Ishikawa (cell line): Measurements from ENCODE around the gene LDHAL6B.

Source experiments
- CEBPB ChIP-seq: IDR thresholded peaks from 2 replicates; pipeline ENCODE4 v1.6.1; 2012
- CREB1 ChIP-seq: IDR thresholded peaks from 2 replicates; pipeline ENCODE4 v1.6.1; 2012; ENCODE audit warnings: low read depth
- EGR1 ChIP-seq: IDR thresholded peaks from 2 replicates; pipeline ENCODE4 v1.6.1; 2012
- EP300 ChIP-seq: IDR thresholded peaks from 2 replicates; pipeline ENCODE4 v1.6.1; 2012; ENCODE audit warnings: borderline replicate concordance
- FOXM1 ChIP-seq: IDR thresholded peaks from 2 replicates; pipeline ENCODE4 v1.6.1; 2012; ENCODE audit warnings: low read depth, borderline replicate concordance
- MAX ChIP-seq: IDR thresholded peaks from 2 replicates; pipeline ENCODE4 v1.6.1; 2012
- NFIC ChIP-seq: IDR thresholded peaks from 2 replicates; pipeline ENCODE4 v1.6.1; 2012
- RAD21 ChIP-seq: IDR thresholded peaks from 2 replicates; pipeline ENCODE4 v1.6.1; 2012; ENCODE audit warnings: low read depth
- REST ChIP-seq: IDR thresholded peaks from 2 replicates; pipeline ENCODE4 v1.6.1; 2012; ENCODE audit warnings: low read depth, mild to moderate bottlenecking
- TAF1 ChIP-seq: IDR thresholded peaks from 2 replicates; pipeline ENCODE4 v1.6.1; 2012; ENCODE audit warnings: low read depth, mild to moderate bottlenecking
- TCF12 ChIP-seq: IDR thresholded peaks from 2 replicates; pipeline ENCODE4 v1.6.1; 2012; ENCODE audit warnings: low read depth
- TEAD4 ChIP-seq: IDR thresholded peaks from 2 replicates; pipeline ENCODE4 v1.6.1; 2012
- USF1 ChIP-seq: IDR thresholded peaks from 2 replicates; pipeline ENCODE4 v1.6.1; 2012
- YY1 ChIP-seq: IDR thresholded peaks from 2 replicates; pipeline ENCODE4 v1.6.1; 2012; ENCODE audit warnings: low read depth
- ZBTB7A ChIP-seq: IDR thresholded peaks from 2 replicates; pipeline ENCODE4 v1.6.1; 2012; ENCODE audit warnings: low read depth

Gene LDHAL6B

GRCh38 chr15:59250249-59250648 lies 43.6 kb downstream of the LDHAL6B start:
- no peak for TF ChIP-seq RAD21
- no peak for TF ChIP-seq ZBTB7A
- TF ChIP-seq REST, result no peak

- TF ChIP-seq MAX, result no peak
- no peak for TF ChIP-seq ZBTB7A
- no peak for TF ChIP-seq USF1
- no peak for TF ChIP-seq CEBPB
- TF ChIP-seq EP300, result no peak
- no peak for TF ChIP-seq CREB1
Measured at GRCh38 chr15:59251001-59251845, 44.6 kb downstream of the LDHAL6B start.

- TF ChIP-seq FOXM1 (no peak), TAF1 (no peak), TCF12 (no peak), YY1 (no peak), CREB1 (no peak), TEAD4 (no peak), EP300 (no peak), ZBTB7A (no peak), RAD21 (no peak), MAX (no peak), EGR1 (no peak), NFIC (no peak), USF1 (no peak)
Measured at GRCh38 chr15:59252137-59252536, 45.5 kb downstream of the LDHAL6B start.

GRCh38 chr15:59255680-59256336 lies 49.2 kb downstream of the LDHAL6B start:
- no peak for TF ChIP-seq CREB1
- no peak for TF ChIP-seq TAF1
- no peak for TF ChIP-seq YY1
- no peak for TF ChIP-seq RAD21
- no peak for TF ChIP-seq NFIC
- TF ChIP-seq REST, result no peak
- no peak for TF ChIP-seq EGR1

GRCh38 chr15:59256482-59256881 lies 49.8 kb downstream of the LDHAL6B start:
- TF ChIP-seq YY1, result no peak
- TF ChIP-seq TEAD4, result no peak
- TF ChIP-seq CREB1, result no peak
- no peak for TF ChIP-seq RAD21
- no peak for TF ChIP-seq TCF12
- TF ChIP-seq TAF1, result no peak
- no peak for TF ChIP-seq FOXM1
- TF ChIP-seq CEBPB, result no peak
- no peak for TF ChIP-seq NFIC
- TF ChIP-seq REST, result no peak
